DOHH2 (cell line): Measurements from ENCODE around the gene ASB1.

Source experiments
- EZH2phosphoT487 ChIP-seq: fragments of 200-600 bp; sonication (generic); IDR thresholded peaks from 2 replicates; pipeline ENCODE4 v1.6.1; 2017; ENCODE audit warnings: borderline replicate concordance, mild to moderate bottlenecking, antibody characterized with exemption, low read length, moderate library complexity, mixed read lengths
- TF ChIP-seq, protein P1 (sequence below): fragments of 200-600 bp; sonication (generic); IDR thresholded peaks from one replicate; pipeline ENCODE4 v1.5.1; 2014; ENCODE audit warnings: antibody characterized with exemption, mild to moderate bottlenecking, low read depth, low read length; ENCODE audit not compliant: poor library complexity, severe bottlenecking

GRCh38 chr2:238467062-238467461 lies 40.3 kb downstream of the ASB1 start:
- TF ChIP-seq, protein P1, sequence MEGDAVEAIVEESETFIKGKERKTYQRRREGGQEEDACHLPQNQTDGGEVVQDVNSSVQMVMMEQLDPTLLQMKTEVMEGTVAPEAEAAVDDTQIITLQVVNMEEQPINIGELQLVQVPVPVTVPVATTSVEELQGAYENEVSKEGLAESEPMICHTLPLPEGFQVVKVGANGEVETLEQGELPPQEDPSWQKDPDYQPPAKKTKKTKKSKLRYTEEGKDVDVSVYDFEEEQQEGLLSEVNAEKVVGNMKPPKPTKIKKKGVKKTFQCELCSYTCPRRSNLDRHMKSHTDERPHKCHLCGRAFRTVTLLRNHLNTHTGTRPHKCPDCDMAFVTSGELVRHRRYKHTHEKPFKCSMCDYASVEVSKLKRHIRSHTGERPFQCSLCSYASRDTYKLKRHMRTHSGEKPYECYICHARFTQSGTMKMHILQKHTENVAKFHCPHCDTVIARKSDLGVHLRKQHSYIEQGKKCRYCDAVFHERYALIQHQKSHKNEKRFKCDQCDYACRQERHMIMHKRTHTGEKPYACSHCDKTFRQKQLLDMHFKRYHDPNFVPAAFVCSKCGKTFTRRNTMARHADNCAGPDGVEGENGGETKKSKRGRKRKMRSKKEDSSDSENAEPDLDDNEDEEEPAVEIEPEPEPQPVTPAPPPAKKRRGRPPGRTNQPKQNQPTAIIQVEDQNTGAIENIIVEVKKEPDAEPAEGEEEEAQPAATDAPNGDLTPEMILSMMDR = no peak
- TF ChIP-seq EZH2phosphoT487 = no peak
